GM18526 (cell line): ENCODE data around the gene CACNA1C.

Experiments
- POLR2A ChIP-seq: IDR thresholded peaks from 3 replicates; pipeline ENCODE4 v1.6.1; 2011; ENCODE audit not compliant: insufficient read length; ENCODE audit errors: extremely low read depth

Gene CACNA1C

DNA sequence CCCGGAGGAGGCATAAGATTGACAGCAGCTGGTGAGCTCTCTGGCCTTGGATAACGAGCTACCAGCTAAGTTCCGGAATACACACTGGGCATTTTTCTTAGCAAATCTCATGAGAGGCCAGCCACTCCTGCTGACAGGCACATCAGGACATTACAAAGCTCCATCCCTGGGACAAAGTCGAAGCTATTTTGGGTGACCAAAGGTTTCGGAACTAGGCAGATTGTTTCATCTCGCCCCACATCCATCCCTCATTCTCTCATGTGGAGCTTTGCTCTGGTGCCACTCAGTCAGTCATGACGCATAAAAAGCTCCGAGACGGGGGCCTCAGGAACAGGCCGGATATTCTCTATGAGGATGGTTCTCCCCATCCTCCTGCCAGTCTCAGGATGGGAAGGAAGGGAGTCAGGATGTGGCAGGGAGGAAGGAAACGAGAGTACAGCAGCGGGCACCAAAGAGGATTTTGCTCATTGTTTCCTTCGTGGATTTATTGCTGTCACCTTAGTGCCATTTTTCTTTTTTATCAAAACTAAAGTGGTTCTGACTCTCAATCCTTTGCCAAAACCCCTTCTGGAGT lies 488.9 kb downstream of the CACNA1C start:
- TF ChIP-seq POLR2A: no peak

DNA sequence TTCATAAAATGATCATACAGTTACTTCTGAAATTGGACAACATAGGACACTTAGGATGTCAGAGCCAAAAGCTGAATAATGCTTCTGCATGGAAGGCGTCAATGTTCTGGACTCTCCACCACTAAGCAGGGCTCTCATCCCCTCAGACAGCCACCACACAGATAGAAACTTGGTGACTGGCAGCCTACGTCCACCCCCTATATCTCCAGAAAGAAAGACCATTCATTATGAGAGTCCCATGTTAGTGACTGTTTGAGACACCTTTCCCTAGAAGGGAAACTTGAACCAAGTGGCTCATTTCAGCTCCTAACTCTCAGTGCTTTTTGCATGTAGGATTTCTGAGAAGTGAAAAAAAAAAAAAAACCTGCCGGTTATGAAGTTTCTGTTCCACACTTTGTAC lies 491.0 kb downstream of the CACNA1C start:
- TF ChIP-seq POLR2A: no peak

DNA sequence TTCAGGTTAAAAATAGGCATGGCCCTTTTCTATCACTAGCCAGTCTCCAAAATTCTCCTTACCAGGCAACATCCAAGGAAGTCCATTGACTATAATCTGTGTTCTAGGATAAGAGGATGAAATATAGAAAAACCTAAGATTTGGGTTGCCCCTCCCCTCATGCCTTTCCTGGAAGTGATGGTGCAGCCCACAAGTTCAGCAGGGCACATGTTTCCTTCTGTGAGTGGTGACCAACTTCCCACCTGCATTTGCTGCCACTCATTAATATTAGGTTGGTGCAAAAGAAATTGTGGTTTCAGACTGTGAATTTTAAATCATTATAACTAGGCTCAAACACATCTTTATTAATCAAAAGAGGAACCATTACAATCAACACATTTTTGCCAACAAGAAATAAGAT lies 491.4 kb downstream of the CACNA1C start:
- no peak for TF ChIP-seq POLR2A

DNA sequence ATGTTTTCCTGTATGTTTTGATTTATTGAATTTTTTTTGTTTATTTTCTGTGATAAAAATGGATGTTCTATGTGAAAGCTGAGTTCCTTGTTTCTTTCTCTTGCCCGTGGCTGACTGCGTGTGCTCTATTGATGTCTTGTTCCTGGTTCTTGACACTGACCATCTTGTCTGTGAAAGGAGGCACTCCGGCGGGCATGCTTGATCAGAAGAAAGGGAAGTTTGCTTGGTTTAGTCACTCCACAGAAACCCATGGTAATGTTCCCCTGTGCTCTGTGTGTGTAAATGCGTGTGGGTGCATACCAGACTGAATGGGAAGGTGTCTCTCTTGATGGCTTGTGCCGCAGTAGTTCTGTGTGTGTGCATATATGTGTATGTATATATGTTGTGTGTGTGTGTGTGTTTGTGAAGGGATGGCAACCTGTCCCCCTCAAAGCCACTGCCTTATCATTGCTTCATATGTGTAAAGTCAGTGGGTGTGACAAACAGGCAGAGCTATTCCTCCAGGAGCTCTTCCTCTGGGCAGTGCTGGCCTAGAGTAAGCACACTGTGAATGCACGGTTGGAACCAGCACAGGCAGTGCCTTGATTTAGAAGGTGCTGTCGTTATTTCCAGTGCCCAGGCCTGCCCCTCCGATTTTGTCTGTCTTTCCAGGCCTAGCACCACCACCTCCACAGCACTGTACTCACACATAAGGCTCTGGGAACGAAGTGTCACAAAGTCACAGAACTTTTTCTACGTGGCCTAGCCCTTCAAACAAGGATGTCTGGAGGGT lies 494.7 kb downstream of the CACNA1C start:
- TF ChIP-seq POLR2A: no peak

DNA sequence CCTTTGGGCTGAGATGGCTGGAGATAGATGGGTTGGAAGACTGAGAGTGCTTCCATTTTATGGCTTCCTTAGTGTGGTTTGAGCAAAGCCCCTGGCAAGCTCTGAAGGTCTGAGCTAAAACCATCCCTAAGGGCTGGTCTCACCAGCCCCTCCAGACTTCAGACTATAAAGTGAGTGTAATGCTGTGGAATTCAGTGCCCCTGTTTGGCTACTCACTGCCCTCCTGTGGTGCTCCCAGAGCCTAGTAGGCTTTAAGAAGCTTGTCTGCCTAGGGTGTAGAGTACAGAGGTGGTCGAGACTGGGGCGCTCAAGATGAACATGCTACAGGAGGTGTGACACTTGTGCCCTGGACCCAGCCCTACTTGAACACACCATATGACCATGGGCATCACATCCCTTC lies 495.3 kb downstream of the CACNA1C start:
- TF ChIP-seq POLR2A: no peak

DNA sequence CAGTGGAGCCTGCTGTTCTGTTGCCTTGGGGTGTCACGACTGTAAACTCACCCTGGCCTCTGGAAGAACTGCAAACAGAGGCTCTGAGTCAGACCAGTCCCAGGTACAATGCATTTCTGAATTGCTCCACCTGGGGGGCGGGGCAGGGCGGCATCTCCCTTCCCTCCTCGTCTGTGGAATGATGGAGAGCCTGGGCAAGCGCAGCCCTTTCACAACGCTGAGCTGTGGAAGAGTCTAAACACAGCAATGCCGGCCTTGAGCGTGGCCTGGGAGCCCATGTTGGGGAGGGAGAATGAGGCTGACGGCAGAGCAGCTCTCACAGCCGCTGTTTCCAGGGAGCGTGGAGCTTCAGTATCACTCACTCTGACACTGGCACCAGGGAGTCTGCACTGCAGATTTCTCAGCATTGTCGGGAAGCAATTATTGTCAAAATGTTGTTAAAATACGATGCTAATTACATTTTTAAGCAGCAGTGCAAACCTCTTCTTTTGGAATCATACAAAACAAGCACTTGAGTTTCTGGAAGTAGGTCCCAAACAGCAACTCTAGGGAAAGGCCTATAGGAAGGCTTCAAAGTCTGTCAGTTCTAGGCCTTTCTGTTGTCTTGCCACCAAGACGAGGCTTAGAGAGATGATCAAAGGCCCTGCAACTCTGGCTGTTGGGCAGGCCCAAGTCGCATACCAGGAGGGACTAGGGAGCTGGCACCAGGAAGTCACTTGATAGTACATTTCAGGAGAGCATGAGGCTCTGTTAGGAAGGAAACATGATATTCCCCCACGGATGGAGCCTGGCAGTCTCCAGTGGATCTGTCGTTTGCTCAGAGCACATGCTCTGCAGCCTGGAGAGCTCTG lies 498.0 kb downstream of the CACNA1C start:
- no peak for TF ChIP-seq POLR2A

DNA sequence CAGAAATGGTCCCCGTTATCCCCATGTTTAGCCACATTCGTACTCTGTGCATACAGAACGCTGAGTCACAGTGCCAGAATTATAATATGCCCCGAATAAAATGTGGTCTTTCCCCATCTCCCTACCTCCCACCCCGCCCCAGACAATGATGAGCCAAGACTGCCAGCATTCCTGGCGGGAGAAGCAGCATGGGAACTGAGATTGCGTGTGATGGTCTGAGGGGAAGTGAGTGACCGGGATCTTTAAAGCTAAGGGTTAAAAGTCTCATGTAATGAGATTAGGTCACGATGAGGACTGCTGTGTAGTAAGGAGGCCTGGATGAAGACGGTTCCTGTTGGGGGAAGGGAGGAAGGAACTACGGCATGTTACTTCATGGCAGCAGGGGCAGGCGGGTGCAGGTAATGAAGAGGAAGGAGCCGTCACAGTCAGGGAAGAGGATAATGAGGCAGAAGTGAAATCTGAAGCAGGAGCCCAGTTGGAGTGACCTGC lies 498.7 kb downstream of the CACNA1C start:
- no peak for TF ChIP-seq POLR2A

DNA sequence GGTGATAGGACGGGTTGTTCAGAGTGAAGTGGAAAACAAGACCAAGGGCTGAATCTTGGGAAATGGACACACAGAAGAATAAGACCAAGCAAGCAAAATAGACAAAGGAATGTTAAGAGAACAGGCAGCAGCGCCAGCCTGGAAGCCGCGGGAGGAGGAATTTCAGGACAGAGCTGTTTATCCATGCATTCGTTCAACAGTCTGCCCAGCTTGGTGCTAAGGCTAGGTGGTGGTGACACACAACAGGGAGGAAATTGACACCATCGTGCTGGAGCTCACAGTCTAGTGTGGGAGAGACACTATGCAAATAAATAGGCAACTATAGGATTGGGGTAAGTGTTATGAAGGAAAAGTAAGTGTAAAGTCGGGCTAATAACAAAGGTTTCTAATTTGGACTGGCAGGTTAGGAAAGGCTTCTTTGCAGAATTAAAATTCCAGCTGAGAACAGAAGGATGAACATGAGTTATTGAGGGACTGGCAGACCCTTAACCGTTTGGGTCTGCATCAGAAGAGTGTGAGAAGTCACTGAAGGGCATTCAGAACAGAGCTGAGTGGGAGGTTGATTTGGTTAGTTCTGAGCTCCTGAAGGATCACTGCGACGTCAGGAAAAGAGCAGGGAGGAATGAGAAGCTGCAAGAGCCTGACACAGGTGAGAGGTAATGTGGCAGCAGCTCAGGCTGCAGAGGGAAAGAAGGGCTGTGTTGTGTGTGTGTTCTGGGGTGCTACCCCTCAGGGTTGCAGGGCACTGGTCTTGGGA lies 499.4 kb downstream of the CACNA1C start:
- no peak for TF ChIP-seq POLR2A

DNA sequence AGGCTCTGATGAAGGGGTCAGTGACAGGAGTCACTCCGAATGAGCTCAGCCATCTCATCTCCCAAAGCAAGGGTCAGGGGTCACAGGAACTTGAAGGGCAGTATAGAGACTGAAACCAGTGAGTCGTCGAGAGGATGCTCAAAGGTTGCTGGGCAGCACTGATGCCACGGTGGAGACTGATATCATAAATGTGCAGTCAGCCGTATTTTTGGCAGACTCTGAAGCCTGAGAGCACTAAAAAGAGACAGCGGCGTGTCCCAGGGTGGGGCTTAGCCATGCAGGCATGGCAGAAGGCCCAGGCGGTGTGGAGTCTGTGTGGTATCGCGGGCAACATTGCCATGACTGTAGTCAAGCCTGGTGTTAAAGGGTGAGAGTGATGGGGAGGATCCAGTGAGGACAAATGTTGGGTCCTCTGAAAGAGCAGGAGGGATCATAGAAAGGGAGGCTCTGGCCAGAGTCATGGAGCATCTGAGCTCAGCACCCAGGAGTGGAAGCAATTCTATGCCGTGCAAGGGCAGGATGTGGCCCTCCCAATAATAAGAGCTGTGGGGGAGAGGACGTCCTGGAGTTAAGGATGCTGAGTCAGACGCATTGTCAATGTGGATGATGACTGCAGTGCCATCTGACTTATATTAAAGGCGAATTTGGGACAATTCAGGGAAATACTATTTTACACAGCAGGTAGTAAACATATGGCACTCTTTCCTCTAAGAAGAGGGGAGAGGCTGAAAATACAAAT lies 500.8 kb downstream of the CACNA1C start:
- TF ChIP-seq POLR2A: no peak

DNA sequence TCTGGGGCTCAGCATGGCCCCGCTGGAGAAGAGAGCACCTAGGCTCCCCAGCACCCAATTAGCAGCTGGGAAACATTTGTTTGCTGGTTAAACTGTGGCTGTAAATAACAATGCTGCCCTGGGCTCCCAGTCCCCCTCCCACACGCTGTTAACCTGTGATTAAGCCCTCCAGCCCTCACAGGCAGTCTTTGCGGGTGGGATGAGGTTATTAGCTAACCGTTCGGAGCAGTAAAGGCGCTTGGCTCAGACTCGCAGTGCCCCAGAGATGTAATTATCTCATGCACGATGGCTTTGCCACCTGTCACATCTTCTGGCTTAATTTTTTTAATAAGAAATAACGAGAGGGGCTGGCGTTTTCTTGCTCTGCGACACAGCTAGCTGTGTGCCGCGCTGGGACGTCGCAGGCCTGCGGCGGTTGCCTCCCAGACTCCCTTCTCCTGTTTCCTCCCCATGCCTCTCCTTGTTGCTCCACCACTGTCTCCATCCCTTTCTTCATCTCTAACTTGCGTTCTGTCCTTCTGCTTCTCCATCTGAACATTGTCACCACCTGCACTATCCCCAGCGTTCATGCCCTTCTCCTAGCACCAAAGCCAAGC lies 502.8 kb downstream of the CACNA1C start:
- TF ChIP-seq POLR2A: no peak

DNA sequence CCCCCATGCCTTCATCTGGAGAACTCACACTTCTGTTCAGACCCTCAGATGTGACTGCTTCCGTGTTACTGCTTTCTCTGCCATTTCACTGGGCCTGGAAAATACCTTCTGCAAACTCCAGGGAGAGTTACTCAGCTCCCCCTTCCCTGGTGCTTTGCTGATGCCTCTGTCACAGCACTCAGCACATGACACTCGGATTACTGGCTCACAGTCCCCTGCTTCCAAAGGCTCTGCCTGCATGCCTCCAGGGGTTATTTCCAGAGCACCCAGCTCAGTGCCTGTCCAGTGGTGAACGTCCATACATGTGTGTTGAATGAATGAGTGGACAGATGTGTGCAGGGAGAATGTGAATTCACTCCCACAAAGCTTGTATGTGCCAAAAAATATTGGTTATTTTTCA lies 504.8 kb downstream of the CACNA1C start:
- TF ChIP-seq POLR2A: no peak

DNA sequence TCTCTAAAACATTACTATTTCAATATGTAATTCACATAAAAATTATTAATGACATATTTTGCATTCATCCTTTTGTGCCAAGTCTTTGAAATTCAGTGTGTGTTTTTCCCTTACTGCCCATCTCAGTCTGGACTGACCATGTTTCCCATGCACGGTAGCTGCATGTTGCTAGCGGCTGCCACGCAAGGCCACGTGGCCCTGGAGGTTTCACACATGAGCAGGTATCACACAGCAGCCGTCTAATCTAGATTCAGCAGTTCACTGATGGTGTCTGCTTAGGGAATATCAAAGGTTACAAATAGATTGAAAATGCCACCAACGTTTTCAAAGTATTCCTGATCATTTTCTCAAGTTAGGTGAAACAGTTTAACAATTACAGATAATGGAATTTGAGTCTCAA lies 507.1 kb downstream of the CACNA1C start:
- TF ChIP-seq POLR2A: no peak

DNA sequence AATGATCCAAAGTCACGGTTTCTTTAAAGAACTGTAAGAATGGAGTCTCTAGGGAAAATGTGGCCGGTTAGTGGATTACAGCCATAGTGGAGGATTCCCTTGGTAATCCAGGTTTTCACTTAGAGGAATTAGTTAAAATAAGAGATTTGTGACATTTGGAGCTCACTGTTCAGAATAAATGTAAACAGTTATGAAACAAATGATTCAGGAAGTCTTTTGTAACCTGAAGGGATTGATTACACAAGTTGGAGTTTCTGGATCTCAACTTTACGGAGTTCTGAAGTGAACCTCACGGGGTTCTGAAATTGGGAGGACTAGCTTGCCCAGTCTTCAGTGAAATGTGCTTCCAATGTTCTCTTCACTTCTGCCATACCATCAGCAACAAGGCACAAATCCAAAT lies 507.6 kb downstream of the CACNA1C start:
- TF ChIP-seq POLR2A: no peak

DNA sequence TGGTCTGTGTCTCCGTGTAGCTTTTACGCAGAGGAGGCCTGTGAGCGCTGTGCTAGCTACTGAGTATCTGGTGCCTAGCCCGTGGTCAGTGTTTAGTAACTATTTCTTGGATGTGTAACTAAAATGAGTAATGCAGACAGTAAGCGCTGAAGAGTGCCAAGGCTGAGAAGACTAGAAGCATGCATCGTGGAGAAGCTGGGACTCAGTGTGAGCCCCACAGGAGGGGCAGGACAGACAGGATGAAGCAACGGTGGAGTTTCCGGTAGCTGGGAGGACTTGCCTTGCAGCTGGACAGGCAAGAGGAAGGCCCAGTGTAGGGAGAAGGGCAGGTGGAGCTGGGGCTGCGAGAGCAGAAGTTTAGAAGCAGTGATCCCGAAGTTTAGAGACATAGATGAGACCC lies 508.6 kb downstream of the CACNA1C start:
- no peak for TF ChIP-seq POLR2A
